KOPT-K1 (cell line): ENCODE measurements around the gene NUDT3.
"Not testable (repeated sequence)": the region's sequence is repeated elsewhere in the genome, so short reads cannot be mapped to it uniquely, and the experiment has no call there.

Experiments
- H3K27ac ChIP-seq: fragments of 200-600 bp; sonication (generic); 2 replicates; pipeline ENCODE4 v1.5.1; 2016; ENCODE audit warnings: antibody characterized with exemption, mild to moderate bottlenecking, low read depth, low read length; ENCODE audit not compliant: poor library complexity, severe bottlenecking
- H3K36me3 ChIP-seq: fragments of 200-600 bp; sonication (generic); 2 replicates; pipeline ENCODE4 v1.5.1; 2017; ENCODE audit warnings: antibody characterized with exemption, mild to moderate bottlenecking, low read length, moderate library complexity; ENCODE audit not compliant: insufficient read depth
- H3K9me3 ChIP-seq: fragments of 200-600 bp; sonication (generic); 2 replicates; pipeline ENCODE4 v1.5.1; 2017; ENCODE audit warnings: antibody characterized with exemption, low read length, mild to moderate bottlenecking; ENCODE audit not compliant: insufficient read depth, poor library complexity, severe bottlenecking

The NUDT3 gene

DNA sequence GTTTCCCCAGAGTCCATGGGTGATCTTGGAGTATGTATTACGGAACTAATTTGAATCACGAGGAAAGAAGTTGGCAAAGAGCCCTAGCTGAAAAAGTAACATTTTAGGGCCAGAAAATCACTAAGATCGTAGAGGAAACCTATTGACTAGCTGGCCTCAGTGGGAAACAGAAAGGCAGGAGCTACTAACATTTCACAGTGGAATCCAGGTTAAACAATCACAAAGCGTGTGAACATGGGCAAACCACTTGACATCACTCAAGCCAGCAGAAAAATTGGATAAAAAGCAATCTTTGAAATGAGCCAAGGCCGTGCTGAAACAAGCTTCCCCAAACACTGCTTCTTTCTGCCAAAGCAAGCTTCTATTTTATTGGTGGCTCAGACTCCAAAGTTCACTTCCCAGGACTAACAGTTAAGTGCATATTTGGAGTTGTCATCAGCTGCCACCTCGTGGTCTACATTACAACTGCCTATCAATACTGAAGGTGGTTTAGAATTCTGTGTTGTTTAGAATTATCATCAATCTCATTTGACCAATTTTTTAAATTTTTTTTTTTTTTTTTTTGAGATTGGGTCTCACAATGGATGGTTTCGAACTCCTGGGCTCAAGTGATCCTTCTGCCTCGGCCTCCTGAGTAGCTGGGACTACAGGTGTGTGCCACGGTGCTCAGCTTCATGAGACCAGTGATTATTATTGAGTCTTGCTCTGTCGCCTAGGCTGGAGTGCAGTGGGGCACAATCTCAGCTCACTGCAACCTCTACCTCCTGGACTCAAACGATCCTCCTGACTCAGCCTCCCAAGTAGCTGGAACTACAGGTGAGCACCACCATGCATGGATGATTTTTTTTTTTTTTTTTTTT lies 22.8 kb upstream of the NUDT3 start:
- H3K36me3 ChIP-seq, result peaks cover 79% of the 10 kb centered on the region
- no peaks in the 10 kb centered on the region for H3K9me3 ChIP-seq
- no peak overlapping the region for H3K27ac ChIP-seq

- H3K9me3 ChIP-seq, result no peaks in the 10 kb centered on the region
- H3K27ac ChIP-seq, result no peak overlapping the region
- peaks cover 58% of the 10 kb centered on the region for H3K36me3 ChIP-seq
These were observed 20.3 kb upstream of the NUDT3 start for GRCh38 chr6:34412643-34413214.

GRCh38 chr6:34412016-34412415 lies 19.5 kb upstream of the NUDT3 start:
- Histone ChIP-seq H3K36me3 (peaks cover 51% of the 10 kb centered on the region), H3K9me3 (no peaks in the 10 kb centered on the region), H3K27ac (no peak overlapping the region)

DNA sequence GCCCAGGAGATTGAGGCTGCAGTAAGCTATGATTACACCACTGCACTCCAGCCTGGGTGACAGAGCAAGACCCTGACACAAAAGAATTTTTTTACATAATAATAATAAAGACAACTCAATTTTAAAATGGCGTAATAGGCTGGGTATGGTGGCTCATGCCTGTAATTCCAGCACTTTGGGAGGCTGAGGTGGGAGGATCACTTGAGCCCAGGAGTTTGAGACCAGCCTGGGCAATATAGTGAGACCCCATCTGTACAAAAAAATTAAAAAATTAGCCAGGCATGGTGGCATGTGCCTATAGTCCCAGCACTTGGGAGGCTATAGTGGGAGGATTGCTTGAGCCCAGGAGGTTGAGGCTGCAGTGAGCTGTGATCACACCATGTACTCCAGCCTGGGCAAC lies 15.4 kb upstream of the NUDT3 start:
- not testable (repeated sequence) for H3K9me3 ChIP-seq, H3K27ac ChIP-seq
- peaks cover 17% of the 10 kb centered on the region for H3K36me3 ChIP-seq

GRCh38 chr6:34396518-34396917 lies 4.0 kb upstream of the NUDT3 start:
- H3K36me3 ChIP-seq, result no peaks in the 10 kb centered on the region
- no peak overlapping the region for H3K27ac ChIP-seq
- peaks cover 6% of the 10 kb centered on the region for H3K9me3 ChIP-seq

DNA sequence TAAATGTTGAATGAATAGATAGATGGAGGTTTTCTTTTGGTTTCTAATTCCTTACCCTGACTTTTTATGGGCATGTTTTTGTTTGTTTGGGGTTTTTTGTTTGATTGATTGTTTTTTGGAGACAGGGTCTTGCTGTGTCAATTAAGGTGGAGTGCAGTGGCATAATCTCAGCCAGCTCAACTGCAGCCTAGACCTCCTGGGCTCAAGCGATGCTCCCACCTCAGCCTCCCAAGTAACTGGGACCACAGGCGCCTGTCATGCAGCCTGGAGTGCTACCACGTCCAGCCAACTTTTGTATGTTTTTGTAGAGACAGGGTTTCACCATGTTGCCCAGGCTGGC lies 1.5 kb upstream of the NUDT3 start:
- H3K9me3 ChIP-seq, result peaks cover 6% of the 10 kb centered on the region
- H3K27ac ChIP-seq, result no peak overlapping the region
- no peaks in the 10 kb centered on the region for H3K36me3 ChIP-seq

GRCh38 chr6:34393191-34393965 lies 909 bp upstream of the NUDT3 start:
- no peaks in the 10 kb centered on the region for H3K36me3 ChIP-seq
- H3K27ac ChIP-seq, result peak overlapping the region; percentile 83
- peaks cover 6% of the 10 kb centered on the region for H3K9me3 ChIP-seq

GRCh38 chr6:34391786-34392496 lies 528 bp downstream of the NUDT3 start:
- Histone ChIP-seq H3K27ac (peak overlapping the region; percentile 83), H3K36me3 (no peaks in the 10 kb centered on the region), H3K9me3 (peaks cover 6% of the 10 kb centered on the region)

- peak overlapping the region; percentile 83 for H3K27ac ChIP-seq
- no peaks in the 10 kb centered on the region for H3K36me3 ChIP-seq
- peaks cover 2% of the 10 kb centered on the region for H3K9me3 ChIP-seq
These were observed 1.0 kb downstream of the NUDT3 start for GRCh38 chr6:34391473-34391785.

GRCh38 chr6:34390531-34391472 lies 1.7 kb downstream of the NUDT3 start:
- Histone ChIP-seq H3K27ac (peak overlapping the region; percentile 83), H3K36me3 (no peaks in the 10 kb centered on the region)

DNA sequence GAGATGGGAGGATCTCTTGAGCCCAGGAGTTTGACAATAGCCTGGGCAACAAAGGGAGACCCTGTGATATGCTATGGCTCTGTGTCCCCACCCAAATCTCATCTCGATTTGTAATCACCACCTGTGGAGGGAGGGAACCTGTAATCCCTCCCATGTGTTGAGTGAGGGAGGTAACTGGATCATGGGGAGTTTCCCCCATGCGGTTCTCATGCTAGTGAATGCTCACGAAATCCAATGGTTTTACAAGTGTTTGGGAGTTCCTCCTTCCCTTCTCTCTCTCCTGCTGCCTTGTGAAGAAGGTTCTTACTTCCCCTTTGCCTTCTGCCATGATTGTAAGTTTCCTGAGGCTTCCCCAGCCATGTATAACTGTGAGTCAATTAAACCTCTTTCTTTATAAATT lies 3.4 kb downstream of the NUDT3 start:
- H3K27ac ChIP-seq, result no peak overlapping the region
- H3K36me3 ChIP-seq, result no peaks in the 10 kb centered on the region
- H3K9me3 ChIP-seq, result no peaks in the 10 kb centered on the region

More at GRCh38 chr6:34390531-34391472, 1.7 kb downstream of the NUDT3 start:
- H3K9me3 ChIP-seq, result no peaks in the 10 kb centered on the region

- Histone ChIP-seq H3K27ac (no peak overlapping the region), H3K9me3 (no peaks in the 10 kb centered on the region), H3K36me3 (no peaks in the 10 kb centered on the region)
These were observed 4.0 kb downstream of the NUDT3 start for GRCh38 chr6:34388421-34388820.

GRCh38 chr6:34386316-34387137 lies 5.9 kb downstream of the NUDT3 start:
- H3K36me3 ChIP-seq, result no peaks in the 10 kb centered on the region
- H3K9me3 ChIP-seq, result no peaks in the 10 kb centered on the region
- H3K27ac ChIP-seq, result no peak overlapping the region
